Left renal cortex interstitium (tissue), 4 donors: ENCODE results near the gene TMEM145. TPM values are rescaled to one million over a fixed set of nuclear protein-coding genes. Genes with fewer than 3 reads are reported as not detected.
A peak's percentile ranks its signal among the peaks of the same experiment; 100 is the strongest.
"Not testable (repeated sequence)": the region's sequence is repeated elsewhere in the genome, so short reads cannot be mapped to it uniquely, and the experiment has no call there.

Source experiments
- DNase-seq, 4 donors: peaks; one replicate each; pipeline ENCODE4 v3.0.0-alpha.2; 2013; ENCODE audit warnings: low read depth in 4 of 4, low spot score in 2 of 4, missing footprints in 1 of 4
- polyA plus RNA-seq, 4 donors: library from polyadenylated mRNA; unstranded; fragments of 120-200 nt; gene quantifications; one replicate each; pipeline ENCODE4 v1.2.1, GENCODE V29; 2013; ENCODE audit not compliant: insufficient read length in 4 of 4

The TMEM145 gene
- polyA plus RNA-seq, 4 donors, result 0.75 to 1.2 (median 0.90) TPM

DNA sequence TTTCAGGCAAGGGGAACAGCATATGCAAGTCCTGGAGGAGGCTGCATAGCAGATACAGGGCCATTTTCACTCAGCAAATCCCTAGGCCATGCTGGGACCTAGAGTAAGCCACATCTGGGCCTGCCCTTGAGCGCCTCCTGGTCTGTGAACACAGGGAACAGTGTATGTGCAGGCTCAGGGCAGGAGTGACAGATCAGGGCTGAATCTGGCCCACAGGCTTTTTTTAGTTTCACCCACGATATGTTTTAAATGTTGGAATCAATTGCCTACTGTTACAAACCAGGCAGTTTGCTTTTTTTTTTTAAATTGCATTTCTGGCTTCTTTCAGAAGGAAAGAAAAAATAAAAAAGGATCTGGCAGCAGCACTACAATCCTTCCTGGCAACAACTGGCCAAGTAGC, 1.5 kb upstream of the TMEM145 start:
- no peak for DNase-seq

DNA sequence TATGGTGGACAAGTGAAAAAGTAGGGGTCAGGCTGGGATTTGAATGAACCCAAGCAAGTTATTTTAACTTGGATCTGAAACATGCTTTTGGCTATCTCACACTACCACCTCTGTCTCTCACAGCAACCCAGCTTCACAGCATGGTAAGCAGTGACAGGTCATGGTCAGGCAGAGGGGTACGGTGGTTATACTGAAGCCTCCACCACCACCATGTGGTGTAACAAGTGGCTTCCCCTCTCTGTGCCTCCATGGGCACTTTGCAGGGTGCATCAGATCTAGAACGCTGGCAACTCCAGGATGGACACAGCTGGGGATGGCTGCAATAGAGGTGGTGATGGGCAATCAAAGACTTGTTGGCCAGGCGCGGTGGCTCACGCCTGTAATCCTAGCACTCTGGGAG, 739 bp upstream of the TMEM145 start:
- DNase-seq, result no peak

DNA sequence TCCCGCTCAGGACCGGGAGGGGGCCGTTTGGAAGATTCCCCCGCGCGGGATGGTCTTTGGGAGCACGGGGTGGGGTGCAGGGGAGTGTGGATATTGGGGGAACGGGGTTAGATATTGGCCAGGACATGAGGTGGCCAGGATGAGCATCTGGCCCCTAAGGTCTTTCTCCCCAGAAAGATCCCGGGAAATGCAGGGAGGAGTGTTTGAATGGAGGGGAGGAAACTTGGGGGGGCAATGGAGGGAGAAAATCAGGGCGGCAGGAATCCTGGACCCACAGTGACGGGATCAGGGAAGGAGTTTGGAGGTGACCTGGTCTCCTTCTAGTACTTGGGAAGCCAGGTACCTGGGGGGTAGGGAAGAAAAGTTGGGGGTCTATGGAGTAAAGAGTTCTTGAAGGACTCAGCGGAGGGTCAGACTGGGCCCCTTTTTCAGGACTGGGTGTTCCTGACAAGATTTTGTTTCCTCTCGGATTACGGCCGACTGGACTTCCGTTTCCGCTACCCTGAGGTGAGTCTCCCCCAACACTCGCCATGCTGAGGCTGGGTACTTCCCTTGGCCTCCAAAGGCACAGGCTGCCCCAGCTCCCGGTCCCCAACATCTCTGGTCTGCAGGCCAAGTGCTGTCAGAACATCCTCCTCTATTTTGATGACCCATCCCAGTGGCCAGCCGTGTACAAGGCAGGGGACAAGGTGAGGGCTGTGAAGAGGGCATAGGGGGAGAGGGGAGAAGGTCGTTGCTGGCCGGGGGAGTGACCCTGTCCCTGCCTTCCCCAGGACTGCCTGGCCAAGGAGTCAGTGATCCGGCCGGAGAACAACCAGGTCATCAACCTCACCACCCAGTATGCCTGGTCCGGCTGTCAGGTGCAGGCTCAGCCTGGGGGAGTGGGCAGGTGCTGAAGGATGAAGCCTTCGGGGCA, 989 bp downstream of the TMEM145 start:
- no peak for DNase-seq

DNA sequence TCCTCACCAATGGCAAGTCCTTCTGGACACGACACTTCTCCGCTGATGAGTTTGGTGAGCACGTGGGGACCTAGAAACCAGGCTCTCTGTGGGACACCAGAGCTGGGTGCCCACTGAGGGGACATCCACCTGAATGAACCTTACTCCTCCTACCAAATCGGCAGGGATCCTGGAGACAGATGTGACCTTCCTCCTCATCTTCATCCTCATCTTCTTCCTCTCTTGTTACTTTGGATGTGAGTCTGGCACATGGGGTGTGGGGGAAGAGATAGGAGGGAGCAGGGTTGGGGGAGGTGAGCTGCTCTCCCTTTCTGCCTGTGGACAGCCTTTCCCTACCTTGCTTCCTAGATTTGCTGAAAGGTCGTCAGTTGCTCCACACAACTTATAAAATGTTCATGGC, 1.9 kb downstream of the TMEM145 start:
- DNase-seq, result no peak

DNA sequence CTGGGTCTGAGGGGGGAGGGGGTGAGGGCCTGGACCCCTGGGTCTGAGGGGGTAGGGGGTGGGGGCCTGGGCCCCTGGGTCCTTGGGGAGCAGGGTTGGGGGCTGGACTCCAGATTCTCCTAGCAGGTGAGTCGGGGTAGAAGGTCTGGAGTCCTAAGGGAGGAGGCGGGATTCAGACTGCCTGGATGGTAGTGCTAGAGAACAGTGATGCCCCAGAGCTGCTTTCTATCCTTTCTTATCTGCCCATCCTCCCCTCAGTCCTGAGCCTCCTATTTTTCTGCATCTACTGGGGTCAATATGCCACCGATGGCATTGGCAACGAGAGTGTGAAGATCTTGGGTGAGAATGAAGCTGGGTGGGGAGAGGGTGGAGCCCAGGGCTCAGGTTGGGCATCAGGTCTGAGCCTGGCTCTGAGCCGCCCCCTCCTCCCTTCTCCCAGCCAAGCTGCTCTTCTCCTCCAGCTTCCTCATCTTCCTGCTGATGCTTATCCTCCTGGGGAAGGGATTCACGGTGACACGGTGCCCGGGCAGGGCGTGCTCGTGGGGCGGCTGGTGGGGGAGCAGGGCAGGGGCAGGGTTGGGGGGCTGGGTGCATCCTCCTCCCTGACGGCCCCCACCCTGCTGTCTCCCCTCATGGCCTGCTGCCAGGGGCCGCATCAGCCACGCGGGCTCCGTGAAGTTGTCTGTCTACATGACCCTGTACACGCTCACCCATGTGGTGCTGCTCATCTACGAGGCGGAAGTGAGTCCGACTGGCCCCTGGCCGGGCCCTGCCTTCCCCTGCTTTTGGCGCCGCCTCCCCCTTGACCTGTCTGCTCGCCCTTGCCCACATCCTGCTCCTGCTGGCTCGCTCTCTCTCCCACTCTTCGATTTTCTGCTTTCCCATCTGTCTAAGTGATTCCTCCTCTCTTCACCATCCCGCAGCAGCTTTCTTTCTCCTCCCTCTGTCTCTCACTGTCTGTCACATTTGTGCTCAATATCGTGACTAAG, 3.4 kb downstream of the TMEM145 start:
- DNase-seq, result no peak

DNA sequence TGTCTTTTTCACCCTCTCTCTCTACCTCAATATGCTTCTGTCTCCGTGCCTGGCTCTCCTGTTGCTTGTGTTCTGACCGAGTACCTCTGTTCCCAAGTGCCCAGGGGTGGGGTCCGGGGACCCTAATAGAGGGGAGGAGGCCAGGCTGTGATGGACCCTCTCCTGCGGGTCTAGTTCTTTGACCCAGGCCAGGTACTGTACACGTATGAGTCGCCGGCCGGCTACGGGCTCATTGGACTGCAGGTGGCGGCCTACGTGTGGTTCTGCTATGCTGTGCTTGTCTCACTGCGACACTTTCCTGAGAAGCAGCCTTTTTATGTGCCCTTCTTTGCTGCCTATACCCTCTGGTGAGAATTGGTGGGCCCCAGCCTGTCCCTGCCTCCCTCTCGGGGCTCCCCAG, 4.4 kb downstream of the TMEM145 start:
- DNase-seq, result no peak

DNA sequence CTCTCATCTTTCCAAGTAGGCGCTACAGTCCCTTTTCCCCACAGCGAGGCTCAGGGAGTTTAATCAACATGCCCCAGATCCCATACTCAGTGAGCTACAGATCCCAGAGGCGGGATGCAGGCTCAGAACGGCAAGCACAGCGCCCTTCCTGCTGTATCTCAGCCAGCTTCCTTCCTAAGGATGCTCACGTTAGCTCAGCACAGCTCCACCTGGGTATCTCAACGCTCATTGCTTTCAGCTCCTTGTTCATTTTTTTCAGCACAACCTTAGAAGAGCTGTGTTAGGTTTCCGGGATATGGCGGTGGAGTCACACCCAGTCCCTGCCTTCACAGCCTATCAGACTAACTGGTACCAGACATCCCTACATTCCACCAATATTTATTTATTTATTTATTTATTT, 9.2 kb downstream of the TMEM145 start:
- DNase-seq, result no peak

DNA sequence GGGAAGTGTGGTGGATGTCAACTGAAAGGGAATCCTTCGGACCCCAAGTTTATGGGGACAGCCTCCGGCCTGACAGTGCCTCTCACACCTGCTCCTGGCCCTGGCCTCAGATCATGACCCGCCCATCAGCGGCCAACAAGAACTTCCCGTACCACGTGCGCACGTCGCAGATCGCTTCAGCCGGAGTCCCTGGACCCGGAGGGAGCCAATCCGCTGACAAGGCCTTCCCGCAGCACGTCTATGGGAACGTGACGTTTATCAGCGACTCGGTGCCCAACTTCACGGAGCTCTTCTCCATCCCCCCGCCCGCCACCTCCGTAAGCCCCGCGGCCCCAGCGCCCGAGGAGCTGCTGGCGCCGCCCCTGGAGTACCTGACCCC, 10.4 kb downstream of the TMEM145 start:
- DNase-seq, result no peak

DNA sequence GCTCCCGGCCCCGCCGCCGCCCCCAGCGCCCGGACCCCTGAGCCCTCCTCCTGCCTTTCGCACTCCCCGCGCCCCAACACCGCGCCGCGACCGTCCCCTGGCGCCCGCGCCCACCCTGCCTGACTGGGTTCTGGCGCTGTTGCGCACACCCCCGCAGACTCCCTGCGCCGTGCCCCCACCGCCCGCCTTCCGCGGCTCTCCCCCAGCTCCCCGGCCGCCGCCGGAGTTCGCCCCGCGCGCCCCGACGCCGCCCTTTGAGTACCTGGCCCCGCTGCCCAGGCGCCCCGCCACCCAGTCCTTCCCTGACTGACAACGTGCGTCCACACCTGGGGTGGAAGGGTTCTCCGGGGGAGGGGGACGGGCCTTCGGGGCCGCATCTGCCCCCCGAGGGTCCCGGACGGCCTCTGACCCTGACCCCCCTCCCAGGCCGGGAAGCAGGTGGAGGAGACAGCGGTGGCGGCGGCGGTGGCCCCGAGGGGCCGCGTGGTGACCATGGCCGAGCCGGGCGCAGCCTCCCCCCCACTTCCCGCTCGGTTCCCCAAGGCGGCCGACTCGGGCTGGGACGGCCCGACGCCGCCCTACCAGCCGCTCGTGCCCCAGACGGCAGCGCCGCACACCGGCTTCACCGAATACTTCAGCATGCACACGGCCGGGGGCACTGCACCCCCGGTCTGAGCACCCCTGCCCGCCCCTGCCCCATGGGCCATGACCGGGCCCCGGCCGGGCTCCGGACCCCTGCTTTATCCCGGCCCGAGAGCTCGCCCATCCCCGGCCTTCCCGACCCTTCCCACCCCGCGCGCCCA, 10.9 kb downstream of the TMEM145 start:
- DNase-seq, result no peak

DNA sequence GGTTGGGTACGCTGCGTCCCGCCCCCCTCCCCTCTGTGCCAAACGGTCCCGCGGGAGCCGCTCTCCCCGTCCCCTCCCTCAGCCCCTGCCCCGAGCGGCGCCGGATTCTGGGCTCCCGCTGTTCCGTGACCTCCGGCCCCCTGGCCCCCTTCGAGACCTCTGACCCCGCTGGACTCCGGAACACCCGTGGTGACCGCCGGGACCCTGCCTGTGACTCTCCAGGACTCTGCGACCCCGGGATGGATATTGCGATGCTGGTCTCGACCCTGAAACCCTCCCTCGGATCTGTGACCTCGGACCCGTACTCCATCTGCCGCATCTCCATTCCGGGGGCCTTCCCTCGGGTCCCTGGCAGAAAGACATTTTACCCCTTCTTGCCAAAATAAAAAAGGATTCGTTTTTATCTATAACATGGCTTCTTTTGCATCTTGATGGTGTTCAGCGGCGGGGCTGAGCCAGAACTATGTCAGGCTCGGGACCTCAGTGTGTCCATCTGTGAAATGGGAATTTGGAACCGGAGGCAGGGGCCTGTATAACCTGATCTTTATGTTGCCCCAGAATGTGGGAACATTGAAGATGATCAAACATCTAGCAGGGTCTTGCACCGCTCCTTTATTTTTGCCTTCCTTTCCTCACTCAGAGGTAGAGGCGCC, 11.7 kb downstream of the TMEM145 start:
- no peak for DNase-seq

DNA sequence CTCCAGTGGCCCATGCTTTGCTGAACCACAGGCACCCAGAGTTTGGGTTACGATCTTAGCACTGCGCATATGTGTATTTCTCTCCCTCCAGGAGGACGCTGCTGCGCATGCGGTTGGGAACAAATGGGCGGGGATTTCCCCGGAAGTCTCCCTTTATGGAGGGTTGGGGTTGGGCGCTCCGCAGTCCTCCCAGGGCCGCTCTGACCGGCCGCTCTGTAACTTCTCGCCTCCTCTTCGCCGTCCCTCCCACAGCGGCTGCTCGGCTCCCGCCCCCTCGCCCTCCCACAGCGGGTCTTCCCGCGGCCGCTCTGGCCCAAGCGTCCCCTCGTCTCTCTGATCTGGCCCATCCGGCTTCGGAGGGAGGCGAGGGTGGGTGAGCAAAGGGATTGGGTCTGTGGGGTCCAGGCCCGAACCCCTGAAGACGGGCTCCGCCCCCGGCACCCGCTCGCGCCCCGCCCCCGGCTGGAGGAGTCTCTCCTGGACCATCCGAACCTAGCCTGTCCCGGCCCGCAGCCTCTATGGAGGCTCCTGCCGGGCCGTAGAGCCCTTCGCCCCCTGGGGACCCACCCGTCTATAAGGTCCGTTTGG, 12.3 kb downstream of the TMEM145 start, which contains the start of gene MEGF8:
TSS of gene MEGF8 (plus strand) at position 328 of the 588 bp plus-strand sequence. CDS start 609 bp downstream, outside the sequence.
- DNase-seq, result peak; percentile 92 to 99 (median 98)

DNA sequence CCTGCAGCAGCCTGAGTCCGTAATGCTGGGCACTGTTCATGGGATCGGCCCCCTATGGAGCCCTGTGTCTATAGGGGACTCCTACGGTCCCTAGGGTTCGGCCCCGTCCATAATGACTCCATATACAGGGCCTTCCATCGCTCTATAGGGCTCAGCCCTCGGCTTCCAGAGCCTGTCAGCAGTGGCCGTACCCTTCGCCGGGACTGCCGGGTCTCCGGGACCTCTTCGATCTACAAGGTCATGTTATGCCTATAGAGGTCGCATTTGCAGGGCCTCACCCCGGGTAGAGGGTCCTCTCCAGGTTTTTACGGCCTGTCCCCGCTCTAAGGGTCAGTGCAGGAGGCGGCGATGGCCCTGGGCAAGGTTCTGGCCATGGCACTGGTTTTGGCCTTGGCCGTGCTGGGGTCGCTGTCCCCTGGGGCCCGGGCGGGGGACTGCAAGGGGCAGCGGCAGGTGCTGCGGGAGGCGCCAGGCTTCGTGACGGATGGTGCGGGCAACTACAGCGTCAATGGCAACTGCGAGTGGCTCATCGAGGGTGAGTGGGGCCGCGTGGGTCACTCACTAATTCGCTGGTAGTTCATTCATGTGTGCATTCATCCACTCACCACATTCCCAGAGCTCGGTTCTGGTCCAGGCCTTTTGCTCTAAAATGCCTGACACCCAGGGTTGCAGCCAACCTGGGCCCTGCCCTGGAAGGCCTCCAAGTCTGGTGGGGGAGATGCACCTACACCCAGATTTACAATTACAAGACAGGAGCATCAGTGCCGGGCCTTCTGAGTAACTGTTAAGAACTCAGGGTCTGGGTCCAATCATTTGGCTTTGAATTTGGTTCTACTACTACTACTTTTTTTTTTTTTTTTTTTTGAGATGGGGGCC, 13.0 kb downstream of the TMEM145 start:
- no peak for DNase-seq

DNA sequence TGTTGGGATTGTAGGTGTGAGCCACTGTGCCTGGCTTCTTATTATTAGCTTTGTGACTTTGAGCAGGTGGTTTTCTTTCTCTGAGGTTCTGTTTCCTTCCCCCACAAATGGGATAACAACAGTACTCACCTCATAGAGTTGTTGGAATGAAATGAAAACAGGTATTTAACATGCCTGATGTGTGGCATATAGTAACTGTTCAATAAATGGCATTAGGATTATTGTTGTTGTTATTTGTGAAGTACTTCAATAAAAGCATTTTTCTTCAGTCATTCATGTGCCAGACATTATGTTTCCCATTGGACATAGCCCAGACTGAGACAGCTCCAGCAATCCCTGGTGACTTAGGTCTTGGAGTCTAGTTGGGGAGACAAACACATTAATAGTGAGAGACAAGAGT, 13.9 kb downstream of the TMEM145 start:
- DNase-seq, result no peak

DNA sequence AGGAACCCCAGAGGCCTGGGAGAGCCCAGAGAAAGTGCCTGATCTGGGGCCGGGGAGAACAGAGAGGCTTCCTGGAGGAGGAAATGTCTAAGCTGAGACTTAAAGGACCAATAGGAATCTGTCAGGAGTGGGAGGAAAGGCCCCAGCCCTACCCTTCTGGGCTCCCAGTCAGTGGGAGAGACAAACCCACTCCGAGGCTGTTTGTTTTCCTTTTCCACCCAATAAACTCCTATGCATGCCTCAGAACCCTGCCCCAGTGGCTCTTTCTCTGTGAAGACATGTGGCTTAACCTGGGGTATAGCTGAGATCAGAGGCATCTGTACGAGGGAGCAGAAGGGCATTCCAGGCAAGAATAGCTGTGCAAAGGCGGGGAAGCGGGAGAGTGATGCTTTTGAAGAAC, 14.3 kb downstream of the TMEM145 start:
- no peak for DNase-seq

DNA sequence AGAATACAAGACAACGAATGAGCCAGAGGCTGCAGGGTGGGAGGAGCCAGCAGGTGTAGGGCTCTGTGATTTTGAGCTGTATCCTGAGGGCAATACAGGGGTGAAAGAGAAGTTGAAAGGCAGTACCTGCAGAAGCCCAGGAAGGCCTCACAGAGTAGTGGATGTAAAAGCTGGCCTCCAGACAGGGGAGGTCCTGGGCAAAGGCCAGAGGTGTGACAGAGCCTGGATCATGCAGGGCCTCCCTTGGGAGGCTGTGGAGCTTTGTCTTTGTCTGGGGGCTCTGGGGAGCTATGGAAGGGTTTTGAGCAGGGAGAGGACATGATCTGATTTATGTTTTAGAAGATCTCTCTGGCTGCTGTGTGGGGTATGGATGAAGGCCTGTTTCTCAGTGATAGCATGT, 15.0 kb downstream of the TMEM145 start:
- DNase-seq, result no peak

DNA sequence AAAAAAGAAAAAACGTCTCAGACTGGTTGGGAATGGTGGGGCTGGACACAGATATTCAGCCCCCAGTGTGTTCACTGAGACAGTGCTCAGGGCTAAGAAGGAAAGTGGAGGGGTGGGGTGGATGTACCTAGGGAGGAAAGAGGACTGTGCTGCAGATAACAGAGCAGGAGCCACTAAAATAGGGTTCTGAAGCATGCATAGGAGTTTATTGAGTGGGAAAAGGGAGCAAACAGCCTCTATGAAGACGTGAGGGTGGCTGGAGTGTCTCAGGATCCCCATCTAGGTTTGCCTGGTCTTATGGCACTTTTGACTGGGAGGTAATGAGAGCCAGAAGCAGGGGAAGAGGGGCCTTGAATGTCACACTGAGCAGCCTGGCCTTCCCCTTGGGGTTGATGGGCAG, 15.7 kb downstream of the TMEM145 start:
- DNase-seq, result no peak

DNA sequence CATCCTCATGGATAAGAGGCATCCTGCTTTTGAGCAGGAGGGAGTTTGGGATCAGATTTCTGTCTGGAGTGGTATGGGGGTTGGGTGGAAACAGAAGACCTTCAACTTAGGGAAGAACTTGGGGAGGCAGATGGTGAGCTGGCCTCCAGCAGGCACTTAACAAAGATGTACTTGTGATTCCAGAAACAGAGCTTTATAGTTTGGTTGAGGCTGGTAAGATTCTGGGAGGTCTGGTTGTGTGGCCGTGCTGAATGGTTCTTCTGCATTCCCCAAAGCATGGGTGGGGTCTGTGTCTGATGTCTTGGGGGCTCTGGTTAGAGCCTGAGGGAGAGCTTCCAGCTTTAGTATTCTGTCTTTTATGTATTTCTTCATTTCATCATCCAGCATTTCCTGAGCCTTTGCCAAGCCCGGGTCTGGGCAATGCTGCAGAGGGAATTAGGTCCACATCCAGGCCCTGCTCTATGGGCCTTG, 17.2 kb downstream of the TMEM145 start:
- no peak for DNase-seq

DNA sequence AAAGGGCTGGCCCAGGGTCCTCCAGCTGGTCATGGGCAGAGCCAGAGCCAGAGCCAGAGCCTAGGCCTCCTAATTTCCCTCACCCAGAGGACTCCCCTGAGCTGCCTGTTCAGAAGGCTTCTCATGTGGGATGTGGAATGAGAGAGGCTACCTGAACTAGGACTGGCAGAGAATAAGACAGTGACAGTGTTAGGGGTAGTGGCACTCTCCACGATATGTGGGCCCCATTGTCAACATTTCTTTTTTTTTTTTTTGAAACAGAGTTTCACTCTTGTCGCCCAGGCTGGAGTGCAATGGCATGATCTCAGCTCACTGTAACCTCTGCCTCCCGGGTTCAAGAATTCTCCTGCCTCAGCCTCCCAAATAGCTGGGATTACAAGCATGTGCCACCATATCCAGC, 18.2 kb downstream of the TMEM145 start:
- DNase-seq, result not testable (repeated sequence)
